K562 (cell line): ENCODE data around the gene PIP5K1B. TPM values are rescaled to one million over a fixed set of nuclear protein-coding genes. Genes with fewer than 3 reads are reported as not detected.
A peak's percentile ranks its signal among the peaks of the same experiment; 100 is the strongest.

Source experiments
- FOXM1 ChIP-seq, 2 experiments: fragments of 450-650 bp in 1 of 2; sonication (generic) in 1 of 2; formaldehyde crosslinking in 1 of 2; IDR thresholded peaks; 2 replicates each; pipeline versions ENCODE4 v1.6.1 to v1.9.0; 2017 to 2022; ENCODE audit warnings: low read depth in 2 of 2, mild to moderate bottlenecking in 2 of 2, missing genetic modification reagents in 1 of 2, moderate library complexity in 1 of 2
- FUS ChIP-seq: fragments of 200-400 bp; formaldehyde crosslinking; optimal IDR thresholded peaks from 2 replicates; pipeline ENCODE3; 2017; ENCODE audit warnings: low read depth, low read length
- HDAC1 ChIP-seq, 2 experiments: fragments of 450-650 bp; IDR thresholded peaks; 2 replicates each; pipeline ENCODE4 v1.6.1; 2016 to 2017; ENCODE audit warnings: inconsistent platforms in 1 of 2, mild to moderate bottlenecking in 1 of 2, moderate library complexity in 1 of 2
- HDAC2 ChIP-seq: fragments of 450-650 bp; IDR thresholded peaks from 2 replicates; pipeline ENCODE4 v1.6.1; 2016; ENCODE audit warnings: mild to moderate bottlenecking
- KDM1A ChIP-seq, 2 experiments: fragments of 450-650 bp; IDR thresholded peaks; 2 replicates each; pipeline ENCODE4 v1.6.1; 2016; ENCODE audit warnings: mild to moderate bottlenecking in 2 of 2
- KLF1 ChIP-seq: fragments of 450-650 bp; IDR thresholded peaks from 2 replicates; pipeline ENCODE4 v1.6.1; 2016; ENCODE audit warnings: missing genetic modification characterization, missing compliant biosample characterization
- MEF2D ChIP-seq: conservative IDR thresholded peaks from 2 replicates; pipeline ENCODE4 v1.6.1; 2016; ENCODE audit warnings: low read depth, missing genetic modification characterization, missing compliant biosample characterization
- MEIS2 ChIP-seq: fragments of 450-650 bp; IDR thresholded peaks from 2 replicates; pipeline ENCODE4 v1.6.1; 2014; ENCODE audit warnings: mild to moderate bottlenecking; ENCODE audit not compliant: partially characterized antibody
- NR1H2 ChIP-seq: sonication (generic); formaldehyde crosslinking; IDR thresholded peaks from 2 replicates; pipeline ENCODE4 v1.4.0; 2020; ENCODE audit warnings: mild to moderate bottlenecking, missing genetic modification reagents
- NR2C2 ChIP-seq, 2 experiments: fragments of 200-800 bp in 1 of 2; sonication (Bioruptor generic) in 1 of 2; sonication (generic) in 1 of 2; formaldehyde crosslinking in 1 of 2; IDR thresholded peaks; 2 replicates each; pipeline versions ENCODE4 v1.6.1 to v1.8.0; 2016 to 2022; ENCODE audit warnings: mild to moderate bottlenecking in 1 of 2, missing compliant biosample characterization in 1 of 2, missing genetic modification characterization in 1 of 2, missing genetic modification reagents in 1 of 2
- PRMT5 ChIP-seq: sonication (generic); formaldehyde crosslinking; IDR thresholded peaks from 2 replicates; pipeline ENCODE4 v1.5.0; 2020; ENCODE audit warnings: missing genetic modification reagents
- RCOR1 ChIP-seq, 2 experiments: IDR thresholded peaks; 2 replicates each; pipeline ENCODE4 v1.6.1; 2012; ENCODE audit warnings: low read depth in 2 of 2, low read length in 2 of 2, borderline replicate concordance in 1 of 2, improper control_type of control experiment in 1 of 2
- SMAD4 ChIP-seq: fragments of 250-450 bp; sonication (Bioruptor Pico); conservative IDR thresholded peaks from 2 replicates; pipeline ENCODE4 v1.8.0; 2021; ENCODE audit warnings: inconsistent platforms, mild to moderate bottlenecking, moderate library complexity
- TCF3 ChIP-seq: sonication (generic); formaldehyde crosslinking; IDR thresholded peaks from 2 replicates; pipeline ENCODE4 v1.4.0; 2020; ENCODE audit warnings: mild to moderate bottlenecking, missing genetic modification reagents
- TGIF2 ChIP-seq: sonication (generic); formaldehyde crosslinking; IDR thresholded peaks from 2 replicates; pipeline ENCODE4 v1.8.1; 2022; ENCODE audit warnings: mild to moderate bottlenecking, missing genetic modification reagents, moderate library complexity
- polyA plus RNA-seq, 8 experiments: library from polyadenylated mRNA; depleted of rRNA in 4 of 8; stranded (reverse) in 5 of 8; unstranded in 3 of 8; fragments of >200 nt; fragmentation: Nextera tagmentation in 2 of 8; fragmentation: Illumina TruSeq in 1 of 8; extraction: Ambion mirVana in 2 of 8; extraction: Trizol in 1 of 8; gene quantifications; 2 replicates each; pipeline versions ENCODE4 v1.2.1 to v1.2.3, GENCODE V29; 2011 to 2014; ENCODE audit warnings: inconsistent platforms in 1 of 8, missing spikeins in 1 of 8
- total RNA-seq, 7 experiments: library from RNA; depleted of rRNA in 6 of 7; stranded (reverse); fragments of >200 nt in 6 of 7; fragmentation: Illumina TruSeq in 2 of 7; extraction: Trizol in 2 of 7; gene quantifications; 2 replicates each; pipeline versions ENCODE4 v1.2.1 to v1.2.3, GENCODE V29; 2011 to 2021; ENCODE audit warnings: low replicate concordance in 1 of 7
- TF ChIP-seq, protein P1 (sequence below): sonication (generic); formaldehyde crosslinking; IDR thresholded peaks from 2 replicates; pipeline ENCODE4 v1.8.0; 2022; ENCODE audit warnings: missing genetic modification reagents, mild to moderate bottlenecking, moderate library complexity, borderline replicate concordance
- TF ChIP-seq, protein P2 (sequence below): fragments of 450-650 bp; conservative IDR thresholded peaks from 2 replicates; pipeline ENCODE4 v1.6.1; 2016; ENCODE audit warnings: missing genetic modification characterization, low read depth, mild to moderate bottlenecking, missing compliant biosample characterization, moderate library complexity
- TF ChIP-seq, protein P3 (sequence below): fragments of 450-650 bp; IDR thresholded peaks from 2 replicates; pipeline ENCODE4 v1.7.0; 2016; ENCODE audit warnings: borderline replicate concordance
- TF ChIP-seq, protein P4 (sequence below): fragments of 450-650 bp; formaldehyde crosslinking; IDR thresholded peaks from 2 replicates; pipeline ENCODE4 v1.4.0; 2022; ENCODE audit warnings: mild to moderate bottlenecking, moderate library complexity
- TF ChIP-seq, protein P5 (sequence below): fragments of 450-650 bp; IDR thresholded peaks from 2 replicates; pipeline ENCODE4 v1.6.1; 2016

The PIP5K1B gene
- total and polyA plus RNA-seq, 9 of the 15 experiments (the other 6 are each of a cell fraction or from before 2014, with no cell fraction given) = 3.1 to 12.9 (median 7.4) TPM

DNA sequence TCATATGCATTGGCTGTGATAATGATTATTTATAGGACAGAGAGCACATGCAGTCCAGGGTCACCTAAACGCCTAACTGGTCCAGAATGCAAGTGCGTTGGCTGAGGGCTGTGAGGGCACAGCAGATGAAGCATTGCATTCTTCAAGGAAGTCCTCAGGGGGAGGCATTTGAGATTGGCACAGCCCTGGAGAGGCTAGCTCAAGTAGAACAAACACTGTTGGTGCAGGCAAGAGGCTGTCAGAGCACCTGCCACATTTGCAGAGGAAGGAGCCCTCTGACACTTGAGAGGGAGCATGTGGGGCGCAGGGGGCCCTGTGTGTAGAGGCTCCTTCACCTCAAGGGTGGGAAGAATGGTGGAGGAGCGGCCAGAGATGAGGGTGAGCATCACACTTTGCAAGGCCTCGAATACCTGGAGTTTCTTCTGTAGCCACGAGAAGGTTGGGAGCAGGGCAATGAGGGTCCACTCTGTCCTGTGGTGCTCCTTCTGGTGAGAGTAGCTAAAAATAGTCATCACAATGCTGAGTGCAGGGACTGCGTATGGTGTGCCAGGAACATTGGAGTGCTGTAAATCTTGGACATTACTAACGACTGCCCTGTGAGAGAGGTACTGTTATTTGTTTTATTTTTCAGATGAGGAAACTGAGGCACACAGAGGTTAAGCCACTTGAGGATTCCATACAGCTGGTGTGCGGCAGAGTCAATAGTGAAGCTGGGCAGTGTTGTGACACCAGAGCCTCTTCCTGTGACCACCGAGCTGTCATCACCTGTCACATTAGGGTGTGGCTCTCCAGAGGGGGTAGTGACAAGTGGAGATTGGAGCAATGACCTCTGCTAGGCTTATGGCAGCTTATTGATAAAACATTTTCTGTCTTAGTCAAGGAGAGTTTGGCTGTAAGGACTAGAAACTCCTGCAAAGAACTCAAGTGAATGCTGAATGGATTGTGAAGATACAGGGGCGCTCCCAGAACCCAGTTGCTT is 100.2 kb downstream of the PIP5K1B start (continued):
- TF ChIP-seq FOXM1 (IDR thresholded peaks at IDR 0.05; ENCODE audit: low read depth) (no peak), FOXM1 (CRISPR knock-in tag; IDR thresholded peaks at IDR 0.05; ENCODE audit: low read depth) (no peak), NR1H2 (CRISPR knock-in tag) (no peak), KLF1 (tag) (peak; percentile 31; the same call in 1 of the 2 replicates), PRMT5 (CRISPR knock-in tag) (no peak), KDM1A (IDR thresholded peaks at IDR 0.05) (peak; percentile 81 to 89), TCF3 (CRISPR knock-in tag) (peak; percentile 64), RCOR1 (IDR thresholded peaks at IDR 0.05; ENCODE audit: borderline replicate concordance in 1 of 2, low read depth in 2 of 2, low read length in 2 of 2) (peak in 1 of 2 experiments; percentile 95; a peak in 2 of 4 replicates), FUS (no peak), MEIS2 (peak; percentile 95), SMAD4 (CRISPR knock-in tag) (peak; percentile 61; the same call in 1 of the 2 replicates), HDAC1 (IDR thresholded peaks at IDR 0.05) (peak in 1 of 2 experiments; percentile 45; a peak in 1 of 4 replicates), HDAC2 (peak; percentile 65; the same call in 1 of the 2 replicates), NR2C2 (CRISPR knock-in tag; IDR thresholded peaks at IDR 0.05) (no peak), NR2C2 (tag; IDR thresholded peaks at IDR 0.05) (0 out of 2 replicates have a peak, but pooled peaks have one; percentile 20), TGIF2 (CRISPR knock-in tag) (no peak), MEF2D (tag) (no peak)
- TF ChIP-seq, protein P1, sequence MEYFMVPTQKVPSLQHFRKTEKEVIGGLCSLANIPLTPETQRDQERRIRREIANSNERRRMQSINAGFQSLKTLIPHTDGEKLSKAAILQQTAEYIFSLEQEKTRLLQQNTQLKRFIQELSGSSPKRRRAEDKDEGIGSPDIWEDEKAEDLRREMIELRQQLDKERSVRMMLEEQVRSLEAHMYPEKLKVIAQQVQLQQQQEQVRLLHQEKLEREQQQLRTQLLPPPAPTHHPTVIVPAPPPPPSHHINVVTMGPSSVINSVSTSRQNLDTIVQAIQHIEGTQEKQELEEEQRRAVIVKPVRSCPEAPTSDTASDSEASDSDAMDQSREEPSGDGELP = peak; percentile 55; the same call in 1 of the 2 replicates
- TF ChIP-seq, protein P2, sequence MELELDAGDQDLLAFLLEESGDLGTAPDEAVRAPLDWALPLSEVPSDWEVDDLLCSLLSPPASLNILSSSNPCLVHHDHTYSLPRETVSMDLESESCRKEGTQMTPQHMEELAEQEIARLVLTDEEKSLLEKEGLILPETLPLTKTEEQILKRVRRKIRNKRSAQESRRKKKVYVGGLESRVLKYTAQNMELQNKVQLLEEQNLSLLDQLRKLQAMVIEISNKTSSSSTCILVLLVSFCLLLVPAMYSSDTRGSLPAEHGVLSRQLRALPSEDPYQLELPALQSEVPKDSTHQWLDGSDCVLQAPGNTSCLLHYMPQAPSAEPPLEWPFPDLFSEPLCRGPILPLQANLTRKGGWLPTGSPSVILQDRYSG (tag) = no peak
- TF ChIP-seq, protein P3, sequence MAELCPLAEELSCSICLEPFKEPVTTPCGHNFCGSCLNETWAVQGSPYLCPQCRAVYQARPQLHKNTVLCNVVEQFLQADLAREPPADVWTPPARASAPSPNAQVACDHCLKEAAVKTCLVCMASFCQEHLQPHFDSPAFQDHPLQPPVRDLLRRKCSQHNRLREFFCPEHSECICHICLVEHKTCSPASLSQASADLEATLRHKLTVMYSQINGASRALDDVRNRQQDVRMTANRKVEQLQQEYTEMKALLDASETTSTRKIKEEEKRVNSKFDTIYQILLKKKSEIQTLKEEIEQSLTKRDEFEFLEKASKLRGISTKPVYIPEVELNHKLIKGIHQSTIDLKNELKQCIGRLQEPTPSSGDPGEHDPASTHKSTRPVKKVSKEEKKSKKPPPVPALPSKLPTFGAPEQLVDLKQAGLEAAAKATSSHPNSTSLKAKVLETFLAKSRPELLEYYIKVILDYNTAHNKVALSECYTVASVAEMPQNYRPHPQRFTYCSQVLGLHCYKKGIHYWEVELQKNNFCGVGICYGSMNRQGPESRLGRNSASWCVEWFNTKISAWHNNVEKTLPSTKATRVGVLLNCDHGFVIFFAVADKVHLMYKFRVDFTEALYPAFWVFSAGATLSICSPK = no peak
- TF ChIP-seq, protein P4, sequence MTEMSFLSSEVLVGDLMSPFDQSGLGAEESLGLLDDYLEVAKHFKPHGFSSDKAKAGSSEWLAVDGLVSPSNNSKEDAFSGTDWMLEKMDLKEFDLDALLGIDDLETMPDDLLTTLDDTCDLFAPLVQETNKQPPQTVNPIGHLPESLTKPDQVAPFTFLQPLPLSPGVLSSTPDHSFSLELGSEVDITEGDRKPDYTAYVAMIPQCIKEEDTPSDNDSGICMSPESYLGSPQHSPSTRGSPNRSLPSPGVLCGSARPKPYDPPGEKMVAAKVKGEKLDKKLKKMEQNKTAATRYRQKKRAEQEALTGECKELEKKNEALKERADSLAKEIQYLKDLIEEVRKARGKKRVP (CRISPR knock-in tag) = no peak
- TF ChIP-seq, protein P5, sequence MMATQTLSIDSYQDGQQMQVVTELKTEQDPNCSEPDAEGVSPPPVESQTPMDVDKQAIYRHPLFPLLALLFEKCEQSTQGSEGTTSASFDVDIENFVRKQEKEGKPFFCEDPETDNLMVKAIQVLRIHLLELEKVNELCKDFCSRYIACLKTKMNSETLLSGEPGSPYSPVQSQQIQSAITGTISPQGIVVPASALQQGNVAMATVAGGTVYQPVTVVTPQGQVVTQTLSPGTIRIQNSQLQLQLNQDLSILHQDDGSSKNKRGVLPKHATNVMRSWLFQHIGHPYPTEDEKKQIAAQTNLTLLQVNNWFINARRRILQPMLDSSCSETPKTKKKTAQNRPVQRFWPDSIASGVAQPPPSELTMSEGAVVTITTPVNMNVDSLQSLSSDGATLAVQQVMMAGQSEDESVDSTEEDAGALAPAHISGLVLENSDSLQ = peak; percentile 64
